Muscle of back (tissue), 11 donors: ENCODE results near the gene CC2D2A. TPM values are rescaled to one million over a fixed set of nuclear protein-coding genes. Genes with fewer than 3 reads are reported as not detected.
"Not testable (repeated sequence)": the region's sequence is repeated elsewhere in the genome, so short reads cannot be mapped to it uniquely, and the experiment has no call there.

Experiments
- DNase-seq, 3 donors: peaks; one replicate each; pipeline versions ENCODE4 v3.0.0 to v3.0.0-alpha.2; 2013
- polyA plus RNA-seq, 10 donors: library from polyadenylated mRNA; unstranded; fragments of 120-200 nt; gene quantifications; one replicate each; pipeline ENCODE4 v1.2.1, GENCODE V29; 2013; ENCODE audit not compliant: insufficient read length in 10 of 10

Gene CC2D2A
- polyA plus RNA-seq, 10 donors = 11.1 to 25.3 (median 14.5) TPM

- no peak for DNase-seq
Observed at GRCh38 chr4:15513545-15513944, 43.9 kb downstream of the CC2D2A start.

GRCh38 chr4:15515106-15515505 is 45.4 kb downstream of the CC2D2A start:
- DNase-seq = no peak

- no peak for DNase-seq
Observed at GRCh38 chr4:15516494-15516893, 46.8 kb downstream of the CC2D2A start.

GRCh38 chr4:15517681-15518080 is 48.0 kb downstream of the CC2D2A start:
- not testable (repeated sequence) for DNase-seq

GRCh38 chr4:15521442-15522039 is 51.9 kb downstream of the CC2D2A start:
- DNase-seq = no peak

GRCh38 chr4:15525080-15525479 is 55.4 kb downstream of the CC2D2A start:
- DNase-seq = no peak

GRCh38 chr4:15526924-15527592 is 57.4 kb downstream of the CC2D2A start:
- DNase-seq = no peak

GRCh38 chr4:15531792-15532191 is 62.1 kb downstream of the CC2D2A start:
- no peak for DNase-seq

- DNase-seq = no peak
Observed at GRCh38 chr4:15533817-15534216, 64.1 kb downstream of the CC2D2A start.

GRCh38 chr4:15535599-15535998 is 65.9 kb downstream of the CC2D2A start:
- no peak for DNase-seq

GRCh38 chr4:15536552-15537499 is 67.1 kb downstream of the CC2D2A start:
- no peak for DNase-seq

- DNase-seq = no peak
Observed at GRCh38 chr4:15541941-15542340, 72.3 kb downstream of the CC2D2A start.

- DNase-seq = no peak
Observed at GRCh38 chr4:15542760-15543159, 73.1 kb downstream of the CC2D2A start.

- DNase-seq = no peak
Observed at GRCh38 chr4:15543537-15544247, 74.0 kb downstream of the CC2D2A start.

GRCh38 chr4:15544248-15544729 is 74.6 kb downstream of the CC2D2A start:
- DNase-seq = no peak

GRCh38 chr4:15545371-15545770 is 75.7 kb downstream of the CC2D2A start:
- DNase-seq = no peak

GRCh38 chr4:15547392-15547791 is 77.7 kb downstream of the CC2D2A start:
- no peak for DNase-seq

- no peak for DNase-seq
Observed at GRCh38 chr4:15550491-15550890, 80.8 kb downstream of the CC2D2A start.

GRCh38 chr4:15551740-15552446 is 82.2 kb downstream of the CC2D2A start:
- DNase-seq = no peak

GRCh38 chr4:15552557-15553362 is 83.1 kb downstream of the CC2D2A start:
- DNase-seq = no peak
